Endodermal cell (in vitro differentiated cells): ENCODE data around the gene KIF5C. TPM values are rescaled to one million over a fixed set of nuclear protein-coding genes. Genes with fewer than 3 reads are reported as not detected.
A peak's percentile ranks its signal among the peaks of the same experiment; 100 is the strongest.

Experiments
- DNase-seq: peaks from one replicate; pipeline ENCODE4 v3.0.0-alpha.2; 2017
- H3K27ac ChIP-seq: 2 replicates; pipeline ENCODE4 v1.5.1; 2013; ENCODE audit warnings: mild to moderate bottlenecking, low read depth, low read length, moderate library complexity
- H3K27me3 ChIP-seq: 2 replicates; pipeline ENCODE4 v1.6.1; 2013; ENCODE audit warnings: mild to moderate bottlenecking, low read length, moderate library complexity; ENCODE audit not compliant: insufficient read depth, control insufficient read depth, poor library complexity, severe bottlenecking
- H3K36me3 ChIP-seq: 2 replicates; pipeline ENCODE4 v1.7.0; 2013; ENCODE audit warnings: mild to moderate bottlenecking, low read length, moderate library complexity; ENCODE audit not compliant: control insufficient read depth, insufficient read depth
- H3K4me1 ChIP-seq: one replicate; pipeline ENCODE4 v1.7.0; 2013; ENCODE audit warnings: low read length; ENCODE audit not compliant: control insufficient read depth, insufficient read depth
- H3K4me3 ChIP-seq: 2 replicates; pipeline ENCODE4 v1.5.1; 2013; ENCODE audit warnings: mild to moderate bottlenecking, low read length, moderate library complexity
- H3K9ac ChIP-seq: 2 replicates; pipeline ENCODE4 v1.6.1; 2013; ENCODE audit warnings: mild to moderate bottlenecking, low read length, moderate library complexity; ENCODE audit not compliant: poor library complexity, severe bottlenecking; ENCODE audit errors: extremely low read depth
- H3K9me3 ChIP-seq: 2 replicates; pipeline ENCODE4 v1.6.1; 2013; ENCODE audit warnings: mild to moderate bottlenecking, low read length, moderate library complexity; ENCODE audit not compliant: control insufficient read depth
- H3K27ac Mint-ChIP-seq: 2 replicates; pipeline ENCODE4 v1.8.0; 2020; ENCODE audit warnings: mixed read lengths
- H3K27me3 Mint-ChIP-seq: 2 replicates; pipeline ENCODE4 v1.8.0; 2021; ENCODE audit warnings: mild to moderate bottlenecking, mixed read lengths; ENCODE audit not compliant: insufficient read depth
- H3K36me3 Mint-ChIP-seq: 2 replicates; pipeline ENCODE4 v1.8.0; 2020; ENCODE audit warnings: low read depth, mixed read lengths
- H3K4me1 Mint-ChIP-seq: 2 replicates; pipeline ENCODE4 v1.8.0; 2020; ENCODE audit warnings: mixed read lengths
- H3K4me3 Mint-ChIP-seq: 2 replicates; pipeline ENCODE4 v1.8.0; 2020; ENCODE audit warnings: mild to moderate bottlenecking, moderate library complexity, mixed read lengths
- H3K9me3 Mint-ChIP-seq: 2 replicates; pipeline ENCODE4 v1.8.0; 2020; ENCODE audit warnings: mild to moderate bottlenecking, mixed read lengths
- CTCF ChIP-seq: fragments of 200-600 bp; sonication (generic); conservative IDR thresholded peaks from 2 replicates; pipeline ENCODE4 v1.5.0; 2021; ENCODE audit warnings: antibody characterized with exemption, mild to moderate bottlenecking
- WGBS, 2 experiments: methylation state at CpG; one replicate each; pipeline versions ENCODE4 v1.1.5 to v1.1.7; 2013; ENCODE audit warnings: missing lambda C conversion rate in 2 of 2, mixed read lengths in 1 of 2; ENCODE audit not compliant: insufficient coverage in 1 of 2, insufficient read length in 1 of 2; 5-methylcytosine and 5-hydroxymethylcytosine counted together
- total RNA-seq, 2 donors: library from RNA; stranded (reverse); fragmentation: NEBNext Ultra II Directional in 1 of 2; extraction: Animal tissue kit (Norgen Biotek cat#: 25700) in 1 of 2; gene quantifications; 2 replicates in 1 of 2; 3 replicates in 1 of 2; pipeline ENCODE4 v1.2.1, GENCODE V29; 2021

KIF5C gene
- total RNA-seq, 2 donors from 2014 or later: 39.1 to 41.9 TPM

GRCh38 chr2:148913492-148913891 lies 38.5 kb downstream of the KIF5C start:
- Histone ChIP-seq H3K27ac (no peak overlapping the region), H3K27me3 (no peaks in the 10 kb centered on the region), H3K9me3 (peaks cover 10% of the 10 kb centered on the region), H3K4me3 (no peak overlapping the region), H3K9ac (no peak overlapping the region), H3K36me3 (no peaks in the 10 kb centered on the region), H3K4me1 (no peaks in the 10 kb centered on the region)
- Mint-ChIP-seq H3K9me3 (peaks cover 9% of the 10 kb centered on the region), H3K36me3 (peaks cover 4% of the 10 kb centered on the region), H3K27me3 (no peaks in the 10 kb centered on the region), H3K27ac (no peak overlapping the region), H3K4me3 (no peak overlapping the region), H3K4me1 (peaks cover 10% of the 10 kb centered on the region)
- no peak for DNase-seq
- WGBS, 2 experiments: 91 to 93% methylated on average over 8 of the region's 8 CpGs
- no peak for TF ChIP-seq CTCF

GRCh38 chr2:148914463-148914862 lies 39.4 kb downstream of the KIF5C start:
- peaks cover 18% of the 10 kb centered on the region for H3K9me3 Mint-ChIP-seq
- Histone ChIP-seq H3K9ac (no peak overlapping the region), H3K9me3 (peaks cover 19% of the 10 kb centered on the region), H3K36me3 (no peaks in the 10 kb centered on the region), H3K27ac (peak overlapping the region; percentile 89), H3K4me3 (no peak overlapping the region), H3K4me1 (no peaks in the 10 kb centered on the region), H3K27me3 (no peaks in the 10 kb centered on the region)
- H3K27me3 Mint-ChIP-seq: no peaks in the 10 kb centered on the region
- WGBS, 2 experiments: 75 to 96% methylated on average over 4 of the region's 4 CpGs
- H3K4me3 Mint-ChIP-seq: no peak overlapping the region
- peaks cover 5% of the 10 kb centered on the region for H3K4me1 Mint-ChIP-seq
- no peak for DNase-seq
- no peak for TF ChIP-seq CTCF
- no peak overlapping the region for H3K27ac Mint-ChIP-seq
- peaks cover 2% of the 10 kb centered on the region for H3K36me3 Mint-ChIP-seq

GRCh38 chr2:148917431-148917830 lies 42.4 kb downstream of the KIF5C start:
- Mint-ChIP-seq H3K27ac (no peak overlapping the region), H3K9me3 (peaks cover 18% of the 10 kb centered on the region), H3K27me3 (no peaks in the 10 kb centered on the region), H3K36me3 (peaks cover 2% of the 10 kb centered on the region), H3K4me3 (no peak overlapping the region), H3K4me1 (no peaks in the 10 kb centered on the region)
- H3K4me1 ChIP-seq: no peaks in the 10 kb centered on the region
- H3K9me3 ChIP-seq: peaks cover 19% of the 10 kb centered on the region
- H3K27me3 ChIP-seq: no peaks in the 10 kb centered on the region
- DNase-seq: no peak
- no peak for TF ChIP-seq CTCF
- H3K9ac ChIP-seq: no peak overlapping the region
- H3K27ac ChIP-seq: no peak overlapping the region
- no peak overlapping the region for H3K4me3 ChIP-seq
- 92 to 100% methylated on average over 1 of the region's 1 CpG for WGBS, 2 experiments
- H3K36me3 ChIP-seq: peaks cover under 1% of the 10 kb centered on the region
